Thyroid gland (tissue), 4 donors: ENCODE results near the gene HDGFL2. TPM values are rescaled to one million over a fixed set of nuclear protein-coding genes. Genes with fewer than 3 reads are reported as not detected.

Experiments
- DNase-seq, 2 donors: peaks; one replicate each; pipeline ENCODE4 v3.0.0-alpha.2; 2019
- H3K27ac ChIP-seq, 3 donors: fragments of 200-600 bp; sonication (generic); 1 replicate in 2 of 3; 2 replicates in 1 of 3; pipeline ENCODE4 v1.5.1; 2016 to 2019; ENCODE audit warnings: mild to moderate bottlenecking in 1 of 3, moderate library complexity in 1 of 3
- H3K27me3 ChIP-seq: fragments of 200-600 bp; sonication (generic); one replicate; pipeline ENCODE4 v1.5.1; 2019
- H3K36me3 ChIP-seq, 2 donors: fragments of 200-600 bp; sonication (generic); one replicate each; pipeline ENCODE4 v1.5.1; 2016 to 2019
- H3K4me1 ChIP-seq, 2 donors: fragments of 200-600 bp; sonication (generic); one replicate each; pipeline ENCODE4 v1.5.1; 2017 to 2019
- H3K4me3 ChIP-seq, 3 donors: fragments of 200-600 bp; sonication (generic); replicated peaks in 1 of 3; 1 replicate in 2 of 3; 2 replicates in 1 of 3; pipeline ENCODE4 v1.5.1; 2016; ENCODE audit warnings: mild to moderate bottlenecking in 1 of 3
- H3K9me3 ChIP-seq: fragments of 200-600 bp; sonication (generic); one replicate; pipeline ENCODE4 v1.5.1; 2017
- CTCF ChIP-seq, 6 experiments: fragments of 200-600 bp in 3 of 6; fragments of 450-650 bp in 3 of 6; sonication (generic) in 3 of 6; IDR thresholded peaks; one replicate each; pipeline ENCODE4 v1.5.1; 2016 to 2019; ENCODE audit warnings: antibody characterized with exemption in 6 of 6, mild to moderate bottlenecking in 2 of 6, inconsistent platforms in 1 of 6, moderate library complexity in 1 of 6
- POLR2A ChIP-seq, 2 donors: fragments of 450-650 bp; IDR thresholded peaks; one replicate each; pipeline ENCODE4 v1.6.1; 2017; ENCODE audit warnings: antibody characterized with exemption in 2 of 2, mild to moderate bottlenecking in 2 of 2, moderate library complexity in 1 of 2
- WGBS, 2 donors: methylation state at CpG; one replicate each; pipeline ENCODE4 v1.1.5; 2017; 5-methylcytosine and 5-hydroxymethylcytosine counted together
- intact Hi-C: fragments of 100-400 bp; cut with DNase I; formaldehyde crosslinking; loops from one replicate; pipeline ENCODE4 v1.15.1; 2023
- total RNA-seq, 4 donors: library from RNA; depleted of rRNA; stranded (reverse); fragments of >200 nt; gene quantifications; one replicate each; pipeline ENCODE4 v1.2.3, GENCODE V29; 2016

HDGFL2 gene
- total RNA-seq, 4 donors from 2014 or later, result 26.5 to 42.3 (median 28.4) TPM

- peaks cover 21 to 45% of the 10 kb centered on the region in 2 donors for H3K36me3 ChIP-seq
- WGBS, 2 donors, result 94 to 96% methylated on average over 29 of the region's 29 CpGs
Observed at GRCh38 chr19:4488496-4488895, 16.4 kb downstream of the HDGFL2 start.

GRCh38 chr19:4491446-4491845 lies 19.3 kb downstream of the HDGFL2 start:
- Histone ChIP-seq H3K9me3 (no peaks in the 10 kb centered on the region), H3K4me3 (no peak overlapping the region), H3K27me3 (no peaks in the 10 kb centered on the region), H3K4me1 (no peaks in the 10 kb centered on the region), H3K36me3 (peaks cover 33 to 64% of the 10 kb centered on the region in 2 donors), H3K27ac (no peak overlapping the region)
- intact Hi-C loops, result no loop called here
- no peak for DNase-seq
- 93 to 98% methylated on average over 19 to 21 of the region's 21 CpGs for WGBS, 2 donors
- TF ChIP-seq CTCF (IDR thresholded peaks at IDR 0.05) (no peak), POLR2A (IDR thresholded peaks at IDR 0.05) (no peak)

More at GRCh38 chr19:4488496-4488895, 16.4 kb downstream of the HDGFL2 start:
- Histone ChIP-seq H3K27me3 (no peaks in the 10 kb centered on the region), H3K4me3 (no peak overlapping the region), H3K4me1 (no peaks in the 10 kb centered on the region), H3K27ac (no peak overlapping the region), H3K9me3 (no peaks in the 10 kb centered on the region)
- DNase-seq, result no peak
- TF ChIP-seq CTCF (IDR thresholded peaks at IDR 0.05) (no peak), POLR2A (IDR thresholded peaks at IDR 0.05) (no peak)
- intact Hi-C loops, result no loop called here

- Histone ChIP-seq H3K27ac (no peak overlapping the region), H3K27me3 (no peaks in the 10 kb centered on the region), H3K4me1 (no peaks in the 10 kb centered on the region), H3K4me3 (no peak overlapping the region), H3K9me3 (no peaks in the 10 kb centered on the region), H3K36me3 (peaks cover 36 to 72% of the 10 kb centered on the region in 2 donors)
- intact Hi-C loops, result no loop called here
- TF ChIP-seq CTCF (IDR thresholded peaks at IDR 0.05) (no peak), POLR2A (IDR thresholded peaks at IDR 0.05) (no peak)
- 89 to 94% methylated on average over 3 of the region's 3 CpGs for WGBS, 2 donors
- DNase-seq, result no peak
Observed at GRCh38 chr19:4492337-4493103, 20.4 kb downstream of the HDGFL2 start.

- no peaks in the 10 kb centered on the region for H3K27me3 ChIP-seq
- TF ChIP-seq POLR2A (IDR thresholded peaks at IDR 0.05) (no peak), CTCF (IDR thresholded peaks at IDR 0.05) (no peak)
- no peak overlapping the region for H3K4me3 ChIP-seq
- H3K9me3 ChIP-seq, result no peaks in the 10 kb centered on the region
- no peak overlapping the region for H3K27ac ChIP-seq
- no peak for DNase-seq
- H3K36me3 ChIP-seq, result peaks cover 44 to 76% of the 10 kb centered on the region in 2 donors
- 93 to 95% methylated on average over 38 of the region's 41 CpGs for WGBS, 2 donors
- no peaks in the 10 kb centered on the region for H3K4me1 ChIP-seq
- intact Hi-C loops, result no loop called here
Observed at GRCh38 chr19:4493104-4493928, 21.2 kb downstream of the HDGFL2 start.
